H1 (cell line): ENCODE results near the gene STAC. TPM values are rescaled to one million over a fixed set of nuclear protein-coding genes. Genes with fewer than 3 reads are reported as not detected.

Source experiments
- CTCF ChIA-PET: fragments of 300-600 bp; sonication (Branson Sonifier 250); formaldehyde crosslinking; loops from one replicate; lab custom pipeline; 2021; ENCODE audit not compliant: partially characterized antibody; lab: Charles Lee
- POLR2A ChIA-PET: fragments of 300-600 bp; sonication (Branson Sonifier 250); formaldehyde crosslinking; loops from one replicate; lab custom pipeline; 2021; ENCODE audit warnings: inconsistent platforms; ENCODE audit not compliant: partially characterized antibody; lab: Charles Lee
- DNase-seq, 2 experiments: peaks; one replicate each; pipeline versions ENCODE4 v3.0.0 to v3.0.0-alpha.2; 2010 to 2022; ENCODE audit warnings: low spot score in 2 of 2, low read depth in 1 of 2, mixed read lengths in 1 of 2
- FAIRE-seq: peaks from 2 replicates; lab custom pipeline; 2011; peaks lifted over from hg19 to GRCh38; lab: Jason Lieb, UNC
- H2AFZ ChIP-seq: 2 replicates; pipeline ENCODE4 v1.8.1; 2012; ENCODE audit warnings: low read length, inconsistent platforms
- H2AK5ac ChIP-seq: 2 replicates; pipeline ENCODE4 v1.6.1; 2013; ENCODE audit warnings: low read depth, low read length
- H2BK120ac ChIP-seq: replicated peaks from 2 replicates; pipeline ENCODE3; 2013; ENCODE audit warnings: low read depth, low read length, inconsistent platforms
- H2BK12ac ChIP-seq: 2 replicates; pipeline ENCODE4 v1.6.1; 2013; ENCODE audit warnings: low read depth, low read length
- H2BK15ac ChIP-seq: 2 replicates; pipeline ENCODE4 v1.6.1; 2013; ENCODE audit warnings: low read length
- H2BK20ac ChIP-seq: 2 replicates; pipeline ENCODE4 v1.6.1; 2013; ENCODE audit warnings: low read length
- H2BK5ac ChIP-seq: 2 replicates; pipeline ENCODE4 v1.6.1; 2013; ENCODE audit warnings: low read depth, low read length
- H3K14ac ChIP-seq: 2 replicates; pipeline ENCODE4 v1.6.1; 2013; ENCODE audit warnings: inconsistent platforms; ENCODE audit not compliant: insufficient read length
- H3K18ac ChIP-seq: 2 replicates; pipeline ENCODE4 v1.6.1; 2013; ENCODE audit warnings: low read length; ENCODE audit errors: extremely low read depth
- H3K23ac ChIP-seq: 2 replicates; pipeline ENCODE4 v1.6.1; 2013; ENCODE audit warnings: inconsistent platforms; ENCODE audit not compliant: insufficient read length
- H3K23me2 ChIP-seq: 2 replicates; pipeline ENCODE4 v1.6.1; 2013; ENCODE audit warnings: low read depth, low read length
- H3K27ac ChIP-seq: 2 replicates; pipeline ENCODE4 v1.6.1; 2011; ENCODE audit warnings: low read depth, low read length, inconsistent platforms
- H3K27me3 ChIP-seq, 4 experiments: replicated peaks in 1 of 4; 1 replicate in 1 of 4; 2 replicates in 3 of 4; pipeline versions ENCODE4 v1.6.1 to v1.8.1; 2011 to 2013; ENCODE audit warnings: low read length in 3 of 4, mild to moderate bottlenecking in 3 of 4, inconsistent platforms in 2 of 4, mixed read lengths in 2 of 4, moderate library complexity in 1 of 4; ENCODE audit not compliant: control insufficient read depth in 3 of 4, insufficient read depth in 3 of 4; ENCODE audit errors: extremely low read depth in 1 of 4
- H3K36me3 ChIP-seq, 4 experiments: 2 replicates each; pipeline versions ENCODE4 v1.6.1 to v1.8.1; 2011 to 2013; ENCODE audit warnings: mild to moderate bottlenecking in 4 of 4, low read length in 3 of 4, moderate library complexity in 2 of 4, control low read depth in 1 of 4, inconsistent platforms in 1 of 4; ENCODE audit not compliant: insufficient read depth in 4 of 4, control insufficient read depth in 2 of 4
- H3K4ac ChIP-seq: replicated peaks from 2 replicates; pipeline ENCODE3; 2013; ENCODE audit warnings: low read length, low read depth, mixed read lengths, inconsistent platforms; ENCODE audit not compliant: insufficient read length
- H3K4me1 ChIP-seq, 4 experiments: replicated peaks in 1 of 4; 1 replicate in 1 of 4; 2 replicates in 3 of 4; pipeline versions ENCODE4 v1.6.1 to v1.8.1; 2011 to 2013; ENCODE audit warnings: low read length in 3 of 4, inconsistent platforms in 2 of 4, mixed read lengths in 1 of 4; ENCODE audit not compliant: insufficient read depth in 4 of 4, control insufficient read depth in 3 of 4
- H3K4me2 ChIP-seq, 2 experiments: 2 replicates each; pipeline versions ENCODE4 v1.6.1 to v1.8.1; 2011 to 2013; ENCODE audit warnings: low read depth in 2 of 2, low read length in 2 of 2, control low read depth in 1 of 2, inconsistent platforms in 1 of 2, mild to moderate bottlenecking in 1 of 2; ENCODE audit not compliant: insufficient read depth in 1 of 2
- H3K4me3 ChIP-seq, 4 experiments: fragments of 200-600, 300-600 bp in 1 of 4; sonication (generic), shearing (Covaris generic), sonication (Bioruptor Twin) in 1 of 4; 2 replicates each; pipeline versions ENCODE4 v1.5.1 to v1.8.1; 2011 to 2016; ENCODE audit warnings: low read length in 4 of 4, low read depth in 3 of 4, control low read depth in 2 of 4, inconsistent platforms in 2 of 4, mild to moderate bottlenecking in 2 of 4, mixed read lengths in 1 of 4, moderate library complexity in 1 of 4; ENCODE audit not compliant: insufficient read depth in 2 of 4; ENCODE audit errors: extremely low read depth in 1 of 4
- H3K56ac ChIP-seq: replicated peaks from 2 replicates; pipeline ENCODE3; 2013; ENCODE audit warnings: low read depth, mild to moderate bottlenecking, mixed read lengths, low read length, inconsistent platforms; ENCODE audit not compliant: insufficient read length
- H3K79me1 ChIP-seq: 2 replicates; pipeline ENCODE4 v1.6.1; 2013; ENCODE audit warnings: low read depth, low read length, control low read depth
- H3K79me2 ChIP-seq, 2 experiments: 2 replicates each; pipeline versions ENCODE4 v1.6.1 to v1.8.1; 2012 to 2013; ENCODE audit warnings: low read length in 2 of 2, mild to moderate bottlenecking in 2 of 2, inconsistent platforms in 1 of 2; ENCODE audit not compliant: insufficient read depth in 2 of 2, control insufficient read depth in 1 of 2
- H3K9ac ChIP-seq, 4 experiments: replicated peaks in 1 of 4; 1 replicate in 1 of 4; 2 replicates in 3 of 4; pipeline versions ENCODE4 v1.6.1 to v1.8.1; 2011 to 2013; ENCODE audit warnings: low read depth in 3 of 4, low read length in 3 of 4, control low read depth in 2 of 4, mild to moderate bottlenecking in 2 of 4, moderate library complexity in 2 of 4, inconsistent platforms in 1 of 4; ENCODE audit errors: extremely low read depth in 1 of 4
- H3K9me3 ChIP-seq, 2 experiments: 2 replicates each; pipeline versions ENCODE4 v1.6.1 to v1.8.1; 2012 to 2013; ENCODE audit warnings: mild to moderate bottlenecking in 2 of 2, moderate library complexity in 2 of 2, control low read depth in 1 of 2, inconsistent platforms in 1 of 2, low read depth in 1 of 2, low read length in 1 of 2, mixed read lengths in 1 of 2; ENCODE audit not compliant: insufficient read depth in 2 of 2
- H4K20me1 ChIP-seq, 2 experiments: replicated peaks in 1 of 2; 2 replicates each; pipeline versions ENCODE3 to v1.8.1; 2011 to 2013; ENCODE audit warnings: inconsistent platforms in 2 of 2, low read length in 2 of 2, mild to moderate bottlenecking in 1 of 2; ENCODE audit not compliant: insufficient read depth in 2 of 2, control insufficient read depth in 1 of 2
- H4K5ac ChIP-seq: 2 replicates; pipeline ENCODE4 v1.6.1; 2013; ENCODE audit warnings: low read length, low read depth, mixed read lengths, inconsistent platforms; ENCODE audit not compliant: insufficient read length
- H4K8ac ChIP-seq: 2 replicates; pipeline ENCODE4 v1.8.0; 2013; ENCODE audit warnings: mild to moderate bottlenecking, moderate library complexity, low read length, inconsistent platforms; ENCODE audit not compliant: insufficient read depth; ENCODE audit errors: extremely low read depth
- H4K91ac ChIP-seq: replicated peaks from 2 replicates; pipeline ENCODE3; 2013; ENCODE audit warnings: low read length, mixed read lengths, inconsistent platforms; ENCODE audit not compliant: insufficient read length
- BCL11A ChIP-seq, 2 experiments: IDR thresholded peaks; one replicate each; pipeline ENCODE4 v1.6.1; 2011; ENCODE audit warnings: low read depth in 2 of 2, low read length in 2 of 2, mild to moderate bottlenecking in 2 of 2
- CEBPB ChIP-seq: IDR thresholded peaks from 2 replicates; pipeline ENCODE4 v1.6.1; 2012; ENCODE audit warnings: low read depth, low read length
- EGR1 ChIP-seq: IDR thresholded peaks from 2 replicates; pipeline ENCODE4 v1.6.1; 2011; ENCODE audit warnings: low read depth, low read length, borderline replicate concordance
- EZH2 ChIP-seq: fragments of 200-600 bp; sonication (generic); IDR thresholded peaks from 2 replicates; pipeline ENCODE4 v1.7.1; 2012; ENCODE audit warnings: low read depth, mild to moderate bottlenecking, moderate library complexity, low read length, inconsistent platforms; ENCODE audit not compliant: severe bottlenecking
- KDM1A ChIP-seq: fragments of 200-600, 300-600 bp; sonication (generic); IDR thresholded peaks from 2 replicates; pipeline ENCODE4 v1.7.1; 2016; ENCODE audit warnings: mild to moderate bottlenecking, low read length, borderline replicate concordance
- KDM5A ChIP-seq: fragments of 200-600 bp; IDR thresholded peaks from 2 replicates; pipeline ENCODE4 v1.7.1; 2012; ENCODE audit warnings: mild to moderate bottlenecking, low read length, inconsistent platforms, mixed read lengths
- NANOG ChIP-seq: IDR thresholded peaks from 2 replicates; pipeline ENCODE4 v1.6.1; 2011; ENCODE audit warnings: low read length, low read depth, mild to moderate bottlenecking, inconsistent platforms; ENCODE audit not compliant: insufficient read depth, poor library complexity, severe bottlenecking
- SP4 ChIP-seq: IDR thresholded peaks from 2 replicates; pipeline ENCODE4 v1.6.1; 2012; ENCODE audit warnings: low read length, inconsistent platforms
- YY1 ChIP-seq: IDR thresholded peaks from 2 replicates; pipeline ENCODE4 v1.6.1; 2011; ENCODE audit warnings: low read depth, mild to moderate bottlenecking, low read length
- WGBS, 2 experiments: shearing (Covaris generic) in 1 of 2; methylation state at CpG; one replicate each; pipeline versions ENCODE4 v1.1.6 to v1.1.7; 2013 to 2015; ENCODE audit warnings: low lambda C conversion rate in 2 of 2, mixed read lengths in 2 of 2, inconsistent platforms in 1 of 2, low coverage in 1 of 2, missing lambda C conversion rate in 1 of 2; ENCODE audit not compliant: insufficient replicate concordance in 2 of 2, insufficient coverage in 1 of 2, insufficient read length in 1 of 2; ENCODE audit errors: extremely low coverage in 1 of 2, missing lambda C conversion rate in 1 of 2; 5-methylcytosine and 5-hydroxymethylcytosine counted together
- polyA plus RNA-seq, 7 experiments: library from polyadenylated mRNA; depleted of rRNA in 3 of 7; stranded (reverse) in 5 of 7; unstranded in 2 of 7; fragments of >200 nt in 5 of 7; fragments of 200-250 nt in 2 of 7; gene quantifications; 1 replicate in 5 of 7; 2 replicates in 1 of 7; 4 replicates in 1 of 7; pipeline versions ENCODE4 v1.2.1 to v1.2.3, GENCODE V29; 2011 to 2013; ENCODE audit warnings: missing spikeins in 2 of 7, mixed read lengths in 2 of 7
- total RNA-seq: library from RNA; stranded (reverse); fragmentation: NEBNext Ultra II Directional; extraction: Animal tissue kit (Norgen Biotek cat#: 25700); gene quantifications from 2 replicates; pipeline ENCODE4 v1.2.1, GENCODE V29; 2021
- TF ChIP-seq, protein P1 (sequence below), 3 experiments: IDR thresholded peaks; 1 replicate in 2 of 3; 2 replicates in 1 of 3; pipeline versions ENCODE4 v1.5.1 to v1.6.1; 2011; ENCODE audit warnings: low read length in 3 of 3, mild to moderate bottlenecking in 3 of 3, inconsistent platforms in 2 of 3, low read depth in 1 of 3, moderate library complexity in 1 of 3; ENCODE audit not compliant: insufficient read depth in 1 of 3; ENCODE audit errors: control extremely low read depth in 1 of 3

The STAC gene
- total and polyA plus RNA-seq, 2 of the 8 experiments (the other 6 are each of a cell fraction or from before 2014, with no cell fraction given), result 8.0 to 18.1 TPM

DNA sequence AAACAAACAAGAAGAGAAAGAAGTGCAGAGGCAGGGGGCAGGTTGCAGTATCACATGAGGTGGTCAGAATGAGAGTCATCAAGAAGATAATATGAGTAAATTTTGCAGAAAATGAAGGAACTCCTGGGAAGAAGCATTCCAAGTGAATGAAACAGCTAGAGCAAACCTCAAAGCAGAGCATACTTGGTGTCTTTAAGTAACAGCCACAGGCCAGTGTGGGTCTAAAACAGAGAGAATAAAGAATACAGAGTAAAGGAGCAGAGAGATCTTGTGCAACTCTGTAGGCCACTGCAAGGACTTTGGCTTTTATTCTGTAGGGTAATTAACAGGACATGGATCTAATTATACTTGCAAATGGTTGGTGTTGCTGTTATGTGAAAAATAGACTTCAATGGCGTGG, 81.3 kb downstream of the STAC start:
- H3K18ac ChIP-seq, result no peak overlapping the region
- no peak overlapping the region for H3K9ac ChIP-seq
- H3K4me3 ChIP-seq, result no peak overlapping the region
- no peak overlapping the region for H2BK120ac ChIP-seq
- H2AK5ac ChIP-seq, result no peak overlapping the region
- no peak overlapping the region for H3K23ac ChIP-seq
- H3K56ac ChIP-seq, result no peak overlapping the region
- H2BK5ac ChIP-seq, result no peak overlapping the region
- H3K9me3 ChIP-seq, result no peaks in the 10 kb centered on the region; a peak in 1 of 4 replicates
- ChIA-PET CTCF (no interaction called here), POLR2A (no interaction called here)
- H3K27me3 ChIP-seq, result no peaks in the 10 kb centered on the region
- H3K4me2 ChIP-seq, result no peak overlapping the region
- no peak overlapping the region for H4K8ac ChIP-seq
- no peaks in the 10 kb centered on the region for H3K23me2 ChIP-seq
- H2BK12ac ChIP-seq, result no peak overlapping the region
- no peaks in the 10 kb centered on the region for H3K79me2 ChIP-seq
- no peak overlapping the region for H3K14ac ChIP-seq
- H2AFZ ChIP-seq, result no peak overlapping the region
- H4K20me1 ChIP-seq, result no peaks in the 10 kb centered on the region
- H3K79me1 ChIP-seq, result no peaks in the 10 kb centered on the region
- H3K4ac ChIP-seq, result no peak overlapping the region
- FAIRE-seq (no peak), DNase-seq (no peak)
- WGBS, 2 experiments, result 53% methylated on average over 1 of the region's 1 CpG; no CpG with 5 or more reads in 1 of the 2 experiments
- no peak overlapping the region for H4K91ac ChIP-seq
- no peak overlapping the region for H2BK20ac ChIP-seq
- H3K4me1 ChIP-seq, result no peaks in the 10 kb centered on the region
- no peak overlapping the region for H3K27ac ChIP-seq
- no peak overlapping the region for H2BK15ac ChIP-seq
- no peaks in the 10 kb centered on the region; a peak in 2 of 8 replicates for H3K36me3 ChIP-seq
- H4K5ac ChIP-seq, result no peak overlapping the region
- TF ChIP-seq SP4 (no peak), EGR1 (no peak), KDM5A (no peak), NANOG (no peak), BCL11A (IDR thresholded peaks at IDR 0.05; ENCODE audit: low read depth in 2 of 2, low read length in 2 of 2) (no peak), EZH2 (no peak), YY1 (no peak), KDM1A (no peak), CEBPB (no peak)
- TF ChIP-seq, protein P1, sequence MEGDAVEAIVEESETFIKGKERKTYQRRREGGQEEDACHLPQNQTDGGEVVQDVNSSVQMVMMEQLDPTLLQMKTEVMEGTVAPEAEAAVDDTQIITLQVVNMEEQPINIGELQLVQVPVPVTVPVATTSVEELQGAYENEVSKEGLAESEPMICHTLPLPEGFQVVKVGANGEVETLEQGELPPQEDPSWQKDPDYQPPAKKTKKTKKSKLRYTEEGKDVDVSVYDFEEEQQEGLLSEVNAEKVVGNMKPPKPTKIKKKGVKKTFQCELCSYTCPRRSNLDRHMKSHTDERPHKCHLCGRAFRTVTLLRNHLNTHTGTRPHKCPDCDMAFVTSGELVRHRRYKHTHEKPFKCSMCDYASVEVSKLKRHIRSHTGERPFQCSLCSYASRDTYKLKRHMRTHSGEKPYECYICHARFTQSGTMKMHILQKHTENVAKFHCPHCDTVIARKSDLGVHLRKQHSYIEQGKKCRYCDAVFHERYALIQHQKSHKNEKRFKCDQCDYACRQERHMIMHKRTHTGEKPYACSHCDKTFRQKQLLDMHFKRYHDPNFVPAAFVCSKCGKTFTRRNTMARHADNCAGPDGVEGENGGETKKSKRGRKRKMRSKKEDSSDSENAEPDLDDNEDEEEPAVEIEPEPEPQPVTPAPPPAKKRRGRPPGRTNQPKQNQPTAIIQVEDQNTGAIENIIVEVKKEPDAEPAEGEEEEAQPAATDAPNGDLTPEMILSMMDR (IDR thresholded peaks at IDR 0.05; ENCODE audit: control extremely low read depth in 1 of 3, insufficient read depth in 1 of 3, low read depth in 1 of 3, low read length in 3 of 3), result no peak
